OCI-LY3 (cell line): Measurements from ENCODE around the gene TFAP2A.

Source experiments
- H2AFZ ChIP-seq: fragments of 200-600, 300-600 bp; shearing (Covaris generic); 2 replicates; pipeline ENCODE4 v1.6.0; 2014; ENCODE audit warnings: antibody characterized with exemption, low read depth, low read length
- H3K27ac ChIP-seq: fragments of 200-600, 300-600 bp; sonication (generic); 2 replicates; pipeline ENCODE4 v1.5.1; 2014; ENCODE audit warnings: mild to moderate bottlenecking, low read length, moderate library complexity, mixed read lengths
- H3K27me3 ChIP-seq: fragments of 200-600, 300-600 bp; sonication (generic); 2 replicates; pipeline ENCODE4 v1.6.1; 2014; ENCODE audit warnings: low read depth, low read length, mixed read lengths
- H3K36me3 ChIP-seq: fragments of 200-600, 300-600 bp; sonication (generic); replicated peaks from 2 replicates; pipeline ENCODE3; 2014; ENCODE audit warnings: low read depth, low read length, mixed read lengths
- H3K4me1 ChIP-seq: fragments of 300-600, 200-600 bp; sonication (generic); 2 replicates; pipeline ENCODE4 v1.6.1; 2014; ENCODE audit warnings: low read length, mixed read lengths
- H3K4me2 ChIP-seq: fragments of 200-600, 300-600 bp; sonication (generic); 2 replicates; pipeline ENCODE4 v1.6.1; 2014; ENCODE audit warnings: low read length, mixed read lengths
- H3K4me3 ChIP-seq: fragments of 300-600, 200-600 bp; sonication (generic); 2 replicates; pipeline ENCODE4 v1.5.1; 2014; ENCODE audit warnings: antibody characterized with exemption, mild to moderate bottlenecking, low read length, moderate library complexity
- H3K79me2 ChIP-seq: fragments of 300-600, 200-600 bp; shearing (Covaris generic); 2 replicates; pipeline ENCODE4 v1.6.1; 2014; ENCODE audit warnings: mild to moderate bottlenecking, low read length, mixed read lengths
- H3K9ac ChIP-seq: fragments of 300-600, 200-600 bp; shearing (Covaris generic); 2 replicates; pipeline ENCODE4 v1.6.0; 2014; ENCODE audit warnings: mild to moderate bottlenecking, low read length, moderate library complexity
- H3K9me3 ChIP-seq: fragments of 200-600, 300-600 bp; shearing (Covaris generic); 2 replicates; pipeline ENCODE4 v1.6.1; 2014; ENCODE audit warnings: low read length, mixed read lengths; ENCODE audit not compliant: insufficient read depth
- H4K20me1 ChIP-seq: fragments of 200-600, 300-600 bp; sonication (generic); 2 replicates; pipeline ENCODE4 v1.6.1; 2016; ENCODE audit warnings: low read length, mixed read lengths; ENCODE audit not compliant: insufficient read depth
- CTCF ChIP-seq: fragments of 200-600, 300-600 bp; sonication (generic); IDR thresholded peaks from 2 replicates; pipeline ENCODE4 v1.5.1; 2014; ENCODE audit warnings: antibody characterized with exemption, low read length, low read depth
- EZH2phosphoT487 ChIP-seq: fragments of 200-600 bp; shearing (Covaris generic); IDR thresholded peaks from 2 replicates; pipeline ENCODE4 v1.6.1; 2018; ENCODE audit warnings: antibody characterized with exemption, mixed run types, low read depth

The TFAP2A gene

GRCh38 chr6:10434235-10434634 is 19.4 kb upstream of the TFAP2A start:
- H3K4me2 ChIP-seq, result peak overlapping the region; percentile 85
- H3K27me3 ChIP-seq, result no peaks in the 10 kb centered on the region
- H3K27ac ChIP-seq, result no peak overlapping the region
- H3K36me3 ChIP-seq, result no peaks in the 10 kb centered on the region
- H3K79me2 ChIP-seq, result no peaks in the 10 kb centered on the region
- H3K9ac ChIP-seq, result no peak overlapping the region
- H2AFZ ChIP-seq, result peak overlapping the region; percentile 84
- H3K4me3 ChIP-seq, result peak overlapping the region; percentile 67; the same call in 1 of the 2 replicates
- no peaks in the 10 kb centered on the region for H4K20me1 ChIP-seq
- H3K9me3 ChIP-seq, result no peaks in the 10 kb centered on the region
- peaks cover 16% of the 10 kb centered on the region for H3K4me1 ChIP-seq
- TF ChIP-seq EZH2phosphoT487 (no peak), CTCF (no peak)

GRCh38 chr6:10433322-10433721 is 18.4 kb upstream of the TFAP2A start:
- Histone ChIP-seq H3K27me3 (no peaks in the 10 kb centered on the region), H3K9ac (no peak overlapping the region), H3K36me3 (no peaks in the 10 kb centered on the region), H3K27ac (no peak overlapping the region), H3K9me3 (no peaks in the 10 kb centered on the region), H3K79me2 (no peaks in the 10 kb centered on the region), H3K4me3 (no peak overlapping the region), H2AFZ (no peak overlapping the region), H3K4me1 (peaks cover 16% of the 10 kb centered on the region), H4K20me1 (no peaks in the 10 kb centered on the region), H3K4me2 (no peak overlapping the region)
- TF ChIP-seq EZH2phosphoT487 (no peak), CTCF (no peak)

- no peaks in the 10 kb centered on the region for H3K27me3 ChIP-seq
These were observed 16.7 kb upstream of the TFAP2A start for GRCh38 chr6:10431423-10432164.

More at GRCh38 chr6:10431423-10432164, 16.7 kb upstream of the TFAP2A start:
- Histone ChIP-seq H3K4me3 (no peak overlapping the region), H3K79me2 (no peaks in the 10 kb centered on the region), H3K4me1 (peaks cover 16% of the 10 kb centered on the region), H3K9ac (no peak overlapping the region), H3K4me2 (no peak overlapping the region), H3K27ac (no peak overlapping the region), H2AFZ (0 out of 2 replicates have a peak overlapping the region, but pooled peaks have one; percentile 76), H3K9me3 (no peaks in the 10 kb centered on the region), H4K20me1 (no peaks in the 10 kb centered on the region), H3K36me3 (no peaks in the 10 kb centered on the region)
- TF ChIP-seq CTCF (no peak), EZH2phosphoT487 (no peak)
